RKO (cell line): ENCODE data around the gene FGD2.

Experiments
- DNase-seq: peaks from one replicate; pipeline ENCODE4 v3.0.0-alpha.2; 2016; ENCODE audit warnings: low spot score

FGD2 gene

DNA sequence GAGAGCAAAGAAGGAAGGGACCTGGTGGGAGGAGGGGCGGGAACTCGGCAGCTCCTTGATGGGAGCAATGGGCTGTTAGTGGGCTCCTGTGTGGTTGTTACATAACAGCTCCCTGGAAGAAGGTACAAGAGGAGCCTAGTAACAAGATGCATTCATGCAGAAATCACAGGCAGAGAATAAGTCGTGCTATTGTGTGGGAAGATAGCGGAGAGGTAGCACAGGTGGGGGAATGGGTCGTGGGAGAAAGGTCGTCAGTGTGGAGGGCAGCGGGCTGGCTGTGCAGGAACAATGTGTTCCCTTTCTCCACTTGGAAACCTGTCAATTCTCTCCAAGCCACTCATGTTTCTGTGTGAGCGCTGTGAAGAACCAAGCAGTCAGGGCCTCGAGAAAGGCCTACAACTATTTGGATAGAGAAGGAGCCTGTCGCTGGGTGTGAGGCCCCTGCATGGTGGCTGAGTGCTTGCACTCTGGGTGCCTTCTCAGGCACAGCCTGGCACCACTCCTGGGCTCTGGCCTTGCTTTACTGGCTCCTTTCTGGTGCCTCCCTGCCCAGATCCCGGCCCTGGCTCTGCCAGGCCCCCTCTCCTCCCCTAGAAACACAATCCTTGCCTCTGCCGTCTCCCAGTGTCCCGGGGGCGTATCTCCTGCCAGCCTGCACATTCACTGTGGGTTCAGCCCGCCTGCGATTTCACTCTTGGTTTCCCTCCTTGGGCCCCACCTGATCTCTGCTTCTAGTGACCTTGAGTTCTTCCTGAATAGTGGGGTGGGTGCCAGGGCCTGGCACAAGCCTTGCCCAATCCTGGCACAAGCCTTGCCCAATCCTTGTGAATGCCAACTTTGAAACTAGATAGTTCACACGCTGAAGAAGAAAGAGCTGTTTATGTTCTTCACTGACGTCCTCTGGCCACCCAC, 7.4 kb upstream of the FGD2 start:
- DNase-seq = no peak

DNA sequence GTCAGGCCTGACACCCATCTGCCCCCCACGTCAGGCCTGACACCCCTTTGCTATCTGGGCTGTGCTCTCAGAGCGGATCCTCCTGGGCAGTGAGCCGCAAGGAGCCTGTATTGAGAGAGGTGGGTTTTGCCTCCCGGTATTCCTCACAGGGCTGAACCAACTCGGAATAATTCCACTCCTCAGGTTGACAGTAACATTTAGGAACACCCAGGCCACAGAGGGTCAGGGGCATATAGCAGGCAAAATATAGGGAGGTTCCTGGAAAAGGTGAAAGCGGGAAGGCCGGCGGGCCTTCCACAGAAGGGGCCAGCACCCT, 6.8 kb upstream of the FGD2 start:
- DNase-seq = no peak

DNA sequence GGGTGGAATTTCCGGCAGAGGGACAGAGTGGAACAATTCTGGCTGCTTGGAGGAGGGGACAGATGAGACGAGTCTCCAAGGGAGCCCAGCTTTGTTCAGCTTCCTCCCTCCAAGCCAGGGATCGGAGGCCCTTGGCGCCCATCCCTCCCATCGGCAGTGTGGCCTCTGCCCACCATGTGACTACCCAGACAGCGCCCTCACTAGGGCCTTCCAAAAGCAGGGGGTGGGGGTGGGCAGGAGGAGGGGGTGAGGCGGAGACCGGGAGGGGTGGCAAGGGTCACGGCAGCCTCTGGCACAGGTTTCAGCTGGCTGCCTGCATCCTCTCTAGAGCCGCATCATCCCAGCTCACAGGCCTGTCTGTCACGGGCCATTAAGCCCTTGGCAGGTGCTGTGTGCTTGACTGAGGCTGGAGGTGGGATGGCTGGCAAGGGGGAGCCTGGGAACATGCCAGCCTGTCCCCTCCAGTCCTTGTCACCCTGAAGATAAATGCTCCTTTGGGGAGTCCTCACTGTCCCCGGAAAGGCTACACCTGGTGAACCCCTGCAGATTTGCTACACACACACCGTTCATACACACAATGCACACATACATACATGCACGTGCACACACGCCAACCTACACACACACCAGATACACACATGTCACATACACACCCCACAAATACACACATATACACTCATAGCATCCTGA, 6.2 kb upstream of the FGD2 start:
- DNase-seq = no peak

DNA sequence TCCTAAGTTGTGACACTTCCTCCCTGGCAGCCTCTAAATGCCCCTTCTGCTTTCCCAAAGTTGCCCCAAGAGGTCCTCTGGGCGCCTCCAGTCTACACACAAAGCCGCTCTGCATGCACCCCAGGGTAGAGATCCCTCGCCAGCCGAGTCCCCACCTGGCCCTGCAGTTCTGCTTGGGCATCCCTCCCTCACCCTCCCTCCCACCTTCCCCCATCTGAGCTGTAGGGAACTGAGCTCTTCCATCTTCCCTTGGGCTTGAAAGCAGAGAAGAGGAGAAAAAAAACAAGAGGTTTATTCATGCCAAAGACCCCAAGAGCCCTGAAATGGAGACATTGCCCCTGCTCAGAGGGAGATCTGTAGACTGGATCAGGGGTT, 5.7 kb upstream of the FGD2 start:
- DNase-seq = no peak

DNA sequence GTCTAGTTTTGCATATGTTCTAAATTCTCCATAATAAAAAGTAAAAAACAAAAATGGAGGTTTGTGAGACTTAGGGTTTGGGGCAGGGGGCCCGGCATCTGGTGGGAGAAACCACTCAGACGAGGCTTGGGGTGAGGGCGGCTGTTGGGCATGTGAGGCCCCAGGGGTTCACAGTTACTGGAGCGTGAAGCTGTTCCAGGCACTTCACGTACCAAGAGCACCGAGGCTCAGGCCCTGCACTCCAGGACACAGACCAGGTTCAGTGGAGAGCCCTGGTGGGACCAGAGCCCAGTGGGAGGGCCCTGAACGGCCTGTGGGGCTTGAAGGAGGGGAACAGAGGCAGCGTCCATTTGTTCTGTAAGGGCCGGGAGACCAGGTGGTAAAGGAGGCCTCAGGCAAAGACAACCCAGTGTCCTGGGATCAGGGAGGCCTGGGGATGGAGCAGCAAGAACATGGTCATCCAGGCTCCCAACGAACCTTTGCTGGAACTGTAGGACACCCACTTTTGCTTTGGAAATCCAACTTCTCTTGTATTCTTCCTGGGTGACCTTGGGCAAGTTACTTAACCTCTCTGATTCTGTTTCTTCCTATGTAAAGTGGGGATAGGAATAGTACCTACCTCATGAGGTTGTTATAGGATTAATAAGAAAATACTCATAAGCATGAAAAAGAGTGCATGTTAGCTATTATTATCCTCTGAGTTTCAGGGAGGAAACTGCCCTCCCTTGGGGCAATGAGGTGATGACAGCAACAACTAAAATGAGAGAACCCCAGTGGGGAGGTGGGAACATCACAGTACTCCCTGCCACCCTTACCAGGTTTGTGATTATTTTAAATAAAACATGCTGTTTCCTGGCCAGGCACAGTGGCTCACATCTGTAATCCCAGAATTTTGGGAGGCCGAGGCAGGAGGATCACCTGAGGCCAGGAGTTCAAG, 1.1 kb upstream of the FGD2 start:
- no peak for DNase-seq

DNA sequence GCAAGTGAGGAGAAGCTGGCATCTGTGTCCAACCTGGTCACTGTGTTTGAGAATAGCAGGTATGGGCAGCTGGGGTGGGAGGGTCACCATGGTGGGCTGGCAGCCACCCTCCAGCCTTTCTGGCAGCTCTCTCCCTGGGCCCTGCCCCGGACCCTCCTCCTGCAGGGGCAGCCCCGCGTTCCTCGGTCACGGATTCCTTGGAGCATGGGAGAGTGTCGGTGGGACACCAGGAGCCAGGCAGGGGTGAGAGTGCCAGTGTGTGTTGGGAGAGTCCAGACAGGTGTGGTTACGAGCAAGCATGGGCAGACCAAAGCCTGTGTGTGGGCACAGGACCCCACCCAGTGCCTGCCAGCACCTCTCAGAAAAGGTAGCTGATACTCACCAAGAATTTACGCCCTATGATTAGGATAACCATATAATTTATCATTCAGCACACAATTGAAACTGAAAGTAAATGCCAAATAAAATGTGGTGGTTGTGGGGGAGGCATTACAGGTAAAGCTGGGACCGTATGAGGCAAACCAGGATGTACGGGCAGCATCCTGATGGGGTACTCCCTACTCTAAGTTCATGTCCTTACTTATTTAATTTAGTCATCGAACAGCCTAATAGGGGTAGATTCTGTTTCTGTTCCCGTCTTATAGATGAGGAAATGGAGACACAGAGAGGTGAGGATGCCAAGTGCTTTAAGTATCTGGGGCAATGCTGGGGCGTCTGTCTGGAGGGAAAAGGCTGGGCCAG, 542 bp downstream of the FGD2 start:
- no peak for DNase-seq

DNA sequence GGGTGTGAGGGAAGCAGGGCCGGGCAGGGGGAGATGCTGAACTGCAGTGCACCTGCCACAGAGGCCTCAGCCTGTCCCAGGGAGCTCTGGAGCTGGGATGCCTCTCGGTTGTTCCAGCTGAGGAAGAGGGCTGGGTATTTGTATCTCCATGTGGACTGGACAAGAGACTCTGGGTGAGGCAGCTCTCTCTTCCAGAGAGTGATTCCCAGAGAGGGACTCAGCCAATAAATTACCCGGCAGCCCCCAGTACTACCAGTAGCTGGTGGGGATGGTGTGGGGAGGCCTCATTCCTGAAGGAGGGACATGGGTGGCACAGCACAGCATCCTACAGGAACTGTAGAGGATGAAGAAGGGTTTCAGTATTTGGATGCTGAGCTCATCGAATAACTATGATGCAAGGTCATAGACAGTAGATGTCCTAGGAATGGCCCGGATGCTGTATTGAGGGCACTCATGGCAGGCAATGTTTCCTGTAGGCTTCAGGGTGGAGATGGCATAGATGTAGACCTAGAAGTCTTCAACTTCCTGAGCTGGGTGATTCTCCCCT, 1.4 kb downstream of the FGD2 start:
- no peak for DNase-seq

DNA sequence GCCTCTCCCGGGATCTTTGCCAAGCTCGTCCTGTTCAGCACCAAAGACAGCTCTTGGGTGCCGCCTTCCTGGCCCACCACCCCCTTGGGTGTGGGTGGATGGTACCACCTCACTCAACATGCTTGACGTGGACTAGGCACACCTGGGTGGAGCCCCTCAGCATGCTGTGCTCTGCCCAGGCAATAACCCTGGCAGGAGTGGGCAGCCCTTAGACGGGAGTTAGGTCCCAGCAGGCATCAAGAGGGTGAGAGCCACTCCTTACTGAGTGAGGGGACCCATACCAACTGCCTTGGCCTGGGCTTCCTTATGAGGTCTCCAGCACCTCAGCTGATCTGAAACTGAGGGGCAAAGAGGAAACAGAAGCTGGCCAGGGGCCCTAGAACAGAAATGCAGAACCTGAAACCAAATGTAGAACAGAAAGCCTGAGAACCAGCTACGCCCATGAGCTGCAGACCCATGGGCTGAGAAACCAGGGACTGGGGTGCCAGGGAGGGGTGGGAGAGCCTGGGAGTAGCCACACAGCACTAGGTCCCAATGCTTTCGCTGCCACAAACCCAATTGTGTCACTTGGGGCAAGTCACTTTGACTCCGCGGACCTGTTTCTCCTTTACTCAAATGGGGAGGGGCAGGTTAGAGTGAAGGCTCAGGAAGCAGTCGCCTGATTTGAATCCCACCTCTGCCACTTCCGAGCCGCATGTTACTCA, 2.0 kb downstream of the FGD2 start:
- no peak for DNase-seq

DNA sequence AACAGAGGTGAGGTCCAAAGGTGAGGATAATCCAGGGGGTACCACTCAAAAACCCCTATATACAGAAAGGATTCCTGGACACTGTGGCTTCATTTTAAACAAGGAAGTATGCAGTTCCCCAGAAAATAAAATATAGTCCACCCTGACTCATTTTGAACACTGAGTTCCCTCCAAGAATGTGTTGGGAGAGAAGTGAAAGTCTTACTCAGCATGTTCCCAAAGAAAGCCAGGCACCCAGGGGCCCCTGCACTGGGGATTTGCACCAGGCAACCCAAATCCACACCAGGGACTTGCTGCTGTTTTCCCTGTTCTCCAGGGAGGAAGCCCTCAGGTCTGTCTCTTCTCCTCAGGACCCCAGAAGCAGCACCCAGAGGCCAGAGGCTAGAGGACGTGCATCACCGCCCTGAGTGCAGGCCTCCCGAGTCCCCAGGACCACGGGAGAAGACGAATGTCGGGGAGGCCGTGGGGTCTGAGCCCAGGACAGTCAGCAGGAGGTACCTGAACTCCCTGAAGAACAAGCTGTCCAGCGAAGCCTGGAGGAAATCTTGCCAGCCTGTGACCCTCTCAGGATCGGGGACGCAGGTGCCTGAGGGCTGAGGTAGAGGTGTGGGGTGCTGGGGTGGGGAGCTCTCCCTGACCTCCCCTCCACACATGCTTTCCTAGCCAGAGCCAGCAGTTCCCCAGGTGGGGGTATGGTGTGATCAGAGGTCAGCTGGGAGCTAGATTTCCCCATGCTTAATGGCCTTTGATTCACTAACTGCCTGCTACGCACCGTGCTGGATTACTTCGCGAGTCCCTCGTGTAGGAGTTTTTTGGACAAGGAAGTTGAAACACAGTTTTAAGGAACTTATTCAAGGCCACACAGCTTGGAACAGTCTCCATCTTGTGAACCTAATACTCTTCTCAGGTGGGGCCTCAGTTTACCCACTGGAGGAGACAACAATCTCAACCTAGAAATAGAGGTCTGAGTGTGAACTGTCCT, 3.3 kb downstream of the FGD2 start:
- no peak for DNase-seq

DNA sequence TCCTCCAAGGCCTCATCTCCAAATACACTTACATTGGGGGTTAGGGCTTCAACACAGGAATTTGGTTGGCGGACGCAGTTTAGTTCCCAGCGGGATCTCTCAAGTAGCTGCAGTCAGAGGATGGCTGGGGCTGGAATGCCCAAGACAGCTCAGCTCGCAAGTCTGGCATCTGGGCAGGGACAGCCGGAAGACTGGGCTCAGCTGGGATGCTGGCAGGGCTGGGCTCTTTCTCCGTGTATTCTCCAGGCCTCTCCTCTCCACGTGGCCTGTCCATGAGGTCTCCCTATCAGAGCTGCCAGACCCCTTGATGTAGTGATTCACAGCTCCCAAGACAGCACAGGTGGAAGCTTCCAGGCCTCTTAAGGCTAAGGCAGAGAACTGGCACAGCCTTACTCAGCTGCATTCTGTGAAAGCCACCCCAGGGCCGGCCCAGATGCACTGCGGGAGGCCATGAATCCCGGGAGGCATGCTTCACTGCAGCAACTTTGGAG, 5.0 kb downstream of the FGD2 start:
- no peak for DNase-seq

DNA sequence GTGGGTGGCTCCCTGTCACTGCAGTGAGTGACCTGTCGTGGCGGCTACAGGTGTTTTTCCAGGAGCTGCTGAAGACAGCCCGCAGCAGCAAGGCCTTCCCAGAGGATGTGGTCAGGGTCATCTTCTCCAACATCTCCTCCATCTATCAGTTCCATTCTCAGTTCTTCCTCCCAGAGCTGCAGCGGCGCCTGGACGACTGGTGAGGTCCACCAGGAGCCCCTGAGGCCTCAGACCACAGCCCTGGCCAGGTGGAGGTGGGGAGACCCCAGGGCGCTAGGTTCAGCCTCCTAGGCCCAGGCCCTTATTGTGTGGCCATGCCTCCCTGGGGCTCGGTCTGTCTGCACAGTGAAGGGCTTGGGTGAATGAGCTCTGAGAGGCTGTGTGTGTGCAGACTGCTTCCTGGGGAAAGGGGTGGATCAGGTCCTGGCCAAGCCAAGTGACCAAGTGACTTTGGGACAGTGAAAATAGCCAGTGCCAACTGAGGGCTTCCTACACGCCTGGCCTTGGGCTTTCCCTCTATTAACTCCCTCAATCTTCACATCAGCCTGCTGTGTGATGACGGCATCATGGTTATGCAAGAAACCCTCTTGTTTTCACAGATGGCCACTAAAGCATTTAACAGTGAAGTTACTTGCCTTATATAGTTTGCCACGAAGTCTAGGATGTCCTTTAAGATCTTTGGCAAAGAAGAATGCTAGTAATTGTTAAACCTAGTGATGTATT, 6.4 kb downstream of the FGD2 start:
- DNase-seq = no peak

DNA sequence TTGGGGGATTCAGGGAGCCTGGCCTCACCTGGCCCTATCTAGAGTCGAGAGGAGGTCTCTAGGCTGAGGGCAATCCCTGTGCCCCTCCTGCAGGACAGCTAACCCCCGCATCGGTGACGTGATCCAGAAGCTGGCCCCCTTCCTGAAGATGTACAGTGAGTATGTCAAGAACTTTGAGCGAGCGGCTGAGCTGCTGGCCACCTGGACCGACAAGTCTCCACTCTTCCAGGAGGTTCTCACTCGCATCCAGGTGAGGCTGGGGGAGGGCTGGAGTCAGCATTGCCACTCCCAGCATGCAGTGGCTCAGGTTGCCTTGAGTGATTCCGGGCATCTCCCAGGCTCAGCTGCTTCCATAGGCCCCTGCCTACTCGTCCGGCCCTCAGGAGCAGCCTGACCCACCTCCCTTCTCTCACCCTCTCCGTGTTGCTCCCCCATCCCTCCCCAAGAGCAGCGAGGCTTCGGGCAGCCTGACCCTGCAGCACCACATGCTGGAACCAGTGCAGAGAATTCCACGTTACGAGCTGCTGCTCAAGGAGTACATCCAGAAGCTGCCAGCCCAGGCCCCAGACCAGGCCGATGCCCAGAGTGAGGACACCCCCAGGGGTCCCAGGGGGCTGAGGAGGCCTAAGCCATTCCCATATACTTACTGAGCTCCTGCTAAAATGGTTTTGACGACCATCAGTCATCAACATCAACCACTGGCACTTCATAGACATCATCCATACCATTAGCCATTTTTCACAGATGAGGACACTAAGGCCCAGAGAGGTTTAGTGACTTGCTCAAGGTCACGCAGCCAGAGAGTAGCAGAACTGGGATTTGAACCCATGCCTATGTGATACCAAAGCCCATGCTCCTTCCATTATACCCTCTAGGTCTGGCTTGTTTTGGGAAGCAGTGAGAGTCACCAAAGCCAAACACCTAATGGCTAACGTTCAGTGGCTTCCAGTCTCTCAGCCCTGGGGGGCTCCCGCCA, 8.3 kb downstream of the FGD2 start:
- DNase-seq = no peak

DNA sequence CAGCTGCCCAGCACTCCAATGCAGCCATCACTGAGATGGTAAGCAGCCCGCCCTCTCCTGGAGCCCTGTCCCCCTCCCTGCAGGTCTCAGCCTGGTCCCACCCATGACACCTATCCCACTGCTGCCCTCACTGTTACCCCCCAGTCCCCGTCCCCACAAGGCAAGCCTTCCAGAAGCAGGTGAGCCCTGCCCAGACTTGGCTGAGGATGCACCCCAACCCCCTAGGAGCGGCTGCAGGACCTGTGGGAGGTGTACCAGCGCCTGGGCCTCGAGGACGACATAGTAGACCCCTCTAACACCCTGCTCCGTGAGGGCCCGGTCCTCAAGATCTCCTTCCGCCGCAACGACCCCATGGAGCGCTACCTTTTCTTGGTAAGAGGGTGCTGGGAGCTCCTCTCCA, 9.2 kb downstream of the FGD2 start:
- no peak for DNase-seq

DNA sequence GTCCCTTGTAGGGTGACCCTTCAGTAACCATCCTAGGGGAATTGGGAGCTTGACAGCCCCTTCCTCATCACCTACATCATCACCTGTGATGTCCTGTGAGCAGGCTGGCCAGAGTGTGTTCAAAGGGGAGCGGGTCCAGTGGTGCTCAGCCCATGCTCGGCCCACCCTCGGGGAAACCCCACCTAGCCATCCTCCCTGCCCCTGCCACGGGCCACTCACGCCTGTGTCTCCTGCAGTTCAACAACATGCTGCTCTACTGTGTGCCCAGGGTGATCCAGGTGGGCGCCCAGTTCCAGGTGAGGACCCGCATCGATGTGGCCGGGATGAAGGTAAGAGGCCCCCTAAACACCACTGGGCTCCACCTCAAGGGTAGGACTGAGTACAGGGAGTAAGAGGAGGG, 10.1 kb downstream of the FGD2 start:
- DNase-seq = no peak

DNA sequence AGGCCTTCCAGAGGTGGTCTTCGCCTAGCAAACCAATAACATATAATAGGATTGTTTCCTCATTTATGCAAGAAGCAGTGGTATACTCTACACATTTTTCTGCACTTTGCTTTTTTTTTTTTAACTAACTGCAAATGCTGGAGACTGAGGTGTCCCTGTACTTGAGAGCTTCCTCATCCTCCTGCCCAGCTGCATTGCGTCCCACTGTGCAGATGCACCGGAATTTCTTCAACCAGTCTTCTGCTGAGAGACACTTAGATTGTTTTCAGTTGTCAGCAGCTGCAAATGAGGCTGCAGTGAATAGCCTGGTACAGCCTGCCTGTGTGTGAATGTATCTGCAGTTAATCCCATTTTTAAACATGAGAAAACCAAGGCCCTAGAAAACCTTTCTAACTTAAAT, 11.5 kb downstream of the FGD2 start:
- no peak for DNase-seq

DNA sequence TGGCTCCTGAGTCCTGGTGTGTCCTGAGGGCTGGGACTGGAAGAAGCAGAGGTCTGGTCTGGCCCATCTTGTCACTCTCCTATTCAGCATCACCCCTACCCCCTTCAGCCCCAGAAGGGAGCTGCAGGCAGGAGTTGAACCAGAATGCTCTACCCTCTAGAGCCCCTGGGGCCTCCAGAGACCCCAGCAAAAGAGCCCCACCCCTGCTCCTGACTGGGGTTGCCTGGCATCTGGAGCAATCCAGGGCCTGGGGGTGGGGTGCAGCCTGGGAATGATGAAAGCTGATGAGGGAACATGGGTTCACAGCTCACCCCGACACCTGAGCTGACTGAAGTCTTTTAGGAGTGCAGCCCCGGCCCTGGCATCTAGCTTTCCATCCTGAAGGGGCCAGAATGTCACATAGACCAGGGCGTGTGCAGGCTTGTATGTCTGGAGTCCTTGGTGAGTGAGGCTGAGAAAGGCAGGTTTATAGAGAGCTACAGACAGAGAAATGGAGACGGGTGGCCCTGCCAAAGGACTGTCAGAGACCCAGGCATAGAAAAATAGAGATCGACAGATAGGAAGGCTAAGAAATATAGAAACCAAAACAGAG, 12.2 kb downstream of the FGD2 start:
- no peak for DNase-seq
